HG03378 (cell line): Measurements from ENCODE around the gene ASTN2.

Experiments used
- ATAC-seq: cut with Tn5 transposase; IDR thresholded peaks from one replicate; pipeline ENCODE4 v1.9.1; 2021; ENCODE audit warnings: mild to moderate bottlenecking, moderate library complexity; ENCODE audit not compliant: unreplicated experiment

The ASTN2 gene

GRCh38 chr9:116980582-116981120 is 434.2 kb downstream of the ASTN2 start:
- no peak for ATAC-seq

GRCh38 chr9:116979456-116979855 is 435.4 kb downstream of the ASTN2 start:
- ATAC-seq, result no peak

- ATAC-seq, result no peak
These were observed 436.7 kb downstream of the ASTN2 start for GRCh38 chr9:116978155-116978554.

DNA sequence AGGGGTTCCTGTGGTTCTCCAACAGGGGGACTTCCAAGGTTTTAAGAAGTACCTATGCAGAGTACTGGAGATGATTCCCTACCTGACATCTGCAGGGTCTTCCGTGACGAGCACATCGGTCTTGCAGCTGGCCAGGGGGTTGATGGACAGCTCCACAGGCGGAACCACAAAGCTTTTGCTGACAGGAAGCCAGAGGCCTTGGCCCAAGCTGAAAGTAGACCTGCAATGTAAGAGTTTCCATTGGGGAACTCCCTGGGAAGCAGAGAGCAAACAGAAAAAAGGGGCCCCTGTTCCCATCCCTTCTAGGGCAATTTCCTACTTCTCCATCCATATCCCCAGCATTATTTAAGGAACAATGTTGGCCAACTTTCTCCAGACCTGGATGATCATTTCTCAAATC is 439.7 kb downstream of the ASTN2 start:
- ATAC-seq, result no peak

DNA sequence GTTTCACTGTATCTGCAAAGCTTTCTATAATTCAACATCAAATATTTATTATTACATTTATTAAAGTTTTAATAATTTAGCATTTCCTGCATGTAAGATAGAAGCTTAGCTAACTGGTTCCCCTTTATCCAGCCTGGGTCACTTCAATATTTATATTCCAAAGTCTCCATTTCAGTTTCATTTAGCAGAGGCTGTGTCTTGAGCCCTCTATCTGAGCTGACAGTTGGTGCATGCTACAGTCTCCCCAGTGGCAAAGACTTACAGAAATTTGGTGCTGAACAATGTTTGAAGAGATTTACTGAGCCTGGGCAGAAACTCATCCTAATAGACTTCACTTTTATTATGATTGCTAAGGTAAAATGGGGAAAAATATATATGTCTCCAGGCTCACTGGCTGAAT is 448.7 kb downstream of the ASTN2 start:
- no peak for ATAC-seq

- no peak for ATAC-seq
These were observed 450.6 kb downstream of the ASTN2 start for GRCh38 chr9:116964258-116964657.

DNA sequence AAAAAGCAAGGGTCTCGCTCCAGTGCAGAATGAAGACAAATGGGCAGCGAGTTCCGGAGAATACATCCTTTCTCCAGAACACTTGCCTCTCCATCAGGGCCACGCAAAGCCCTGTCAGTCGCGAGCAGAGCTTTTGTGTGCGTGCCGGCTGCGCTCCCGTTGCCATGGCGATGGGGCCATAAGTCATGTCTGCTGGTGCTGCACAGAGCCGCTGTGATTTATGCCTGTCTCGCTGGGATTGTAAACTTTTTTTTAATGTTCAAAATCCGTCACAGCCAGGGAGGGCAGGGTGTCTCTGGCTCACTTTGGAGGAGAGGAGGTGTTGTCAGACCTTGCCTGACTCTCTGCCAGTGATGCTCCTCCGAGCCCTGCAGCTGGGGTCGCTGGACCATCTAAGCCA is 455.0 kb downstream of the ASTN2 start:
- no peak for ATAC-seq

- no peak for ATAC-seq
These were observed 456.0 kb downstream of the ASTN2 start for GRCh38 chr9:116958881-116959280.

DNA sequence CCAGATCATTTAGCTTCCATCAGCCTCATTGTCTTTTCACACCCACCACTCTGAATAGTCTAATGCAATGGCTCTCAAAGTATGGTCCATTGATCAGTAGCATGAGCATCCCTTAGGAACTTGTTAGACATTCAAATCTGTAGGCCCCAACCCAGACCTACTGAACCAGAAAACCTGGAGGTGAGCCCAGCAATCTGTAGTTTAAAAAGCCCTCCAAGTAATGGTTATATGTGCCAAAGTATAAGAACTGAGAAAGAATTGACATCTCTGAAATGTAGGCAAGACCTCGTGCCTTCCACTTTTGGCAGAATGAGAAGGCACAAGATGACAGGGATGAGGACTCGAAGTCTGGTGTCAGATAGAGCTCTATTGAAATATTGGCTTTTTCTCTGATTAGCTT is 460.1 kb downstream of the ASTN2 start:
- no peak for ATAC-seq

GRCh38 chr9:116953271-116953670 is 461.6 kb downstream of the ASTN2 start:
- ATAC-seq, result no peak

GRCh38 chr9:116952436-116952810 is 462.4 kb downstream of the ASTN2 start:
- no peak for ATAC-seq

DNA sequence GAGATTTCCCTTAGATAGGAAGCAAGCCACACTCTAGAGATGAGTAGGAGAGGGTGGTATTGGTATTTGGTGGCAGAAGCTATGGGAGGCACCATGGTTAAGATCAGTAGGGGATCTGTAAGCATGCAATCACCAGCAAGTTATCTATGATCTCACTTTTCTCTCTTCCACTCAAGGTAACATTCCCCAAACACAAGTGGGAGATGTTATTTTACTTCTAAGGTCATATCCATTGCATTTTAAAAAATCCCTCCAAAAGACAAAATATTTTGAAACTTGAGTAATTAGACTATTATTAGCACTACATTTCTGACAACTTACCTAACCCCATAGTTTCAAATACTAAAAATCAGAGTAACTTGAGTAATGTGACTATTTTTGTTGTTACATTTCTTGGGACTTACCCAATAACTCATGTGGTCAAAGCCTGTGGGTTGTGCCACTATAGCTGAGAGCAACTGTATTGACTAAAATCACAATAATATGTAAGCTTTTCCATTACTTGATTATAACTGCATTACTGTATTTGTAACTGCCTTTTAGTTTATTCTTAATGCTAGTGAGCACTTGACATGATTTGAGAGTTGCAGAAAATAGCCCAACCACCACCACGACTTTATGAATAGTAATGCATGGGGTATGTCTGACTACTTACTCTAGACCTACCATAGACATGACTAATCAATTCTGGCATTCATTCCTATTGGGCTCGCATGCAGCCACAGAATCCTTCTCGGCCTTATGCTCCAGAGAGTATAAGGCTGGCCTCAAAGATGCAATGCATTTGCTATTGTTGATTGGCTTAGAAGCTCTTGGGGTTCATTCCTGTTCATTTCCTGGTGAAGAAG is 463.0 kb downstream of the ASTN2 start:
- peak; percentile 78 for ATAC-seq

DNA sequence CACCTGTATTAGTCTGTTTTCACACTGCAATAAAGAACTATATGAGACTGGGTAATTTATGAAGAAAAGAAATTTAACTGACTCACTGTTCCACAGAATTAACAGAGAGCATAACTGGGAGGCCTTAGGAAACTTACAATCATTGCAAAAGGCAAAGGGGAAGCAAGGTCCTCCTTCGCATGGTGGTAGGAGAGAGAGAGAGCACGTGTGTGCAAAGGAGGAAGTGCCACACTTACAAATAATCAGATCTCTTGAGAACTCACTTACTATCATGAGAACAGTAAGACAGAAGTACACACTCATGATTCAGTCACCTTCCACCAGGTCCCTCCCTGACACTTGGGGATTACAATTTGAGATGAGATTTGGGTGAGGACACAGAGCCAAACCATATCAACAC is 469.0 kb downstream of the ASTN2 start:
- no peak for ATAC-seq

GRCh38 chr9:116944714-116945534 is 469.9 kb downstream of the ASTN2 start:
- ATAC-seq, result no peak

- no peak for ATAC-seq
These were observed 470.9 kb downstream of the ASTN2 start for GRCh38 chr9:116943970-116944369.

GRCh38 chr9:116942593-116943061 is 472.2 kb downstream of the ASTN2 start:
- peak; percentile 62 for ATAC-seq

GRCh38 chr9:116941266-116941665 is 473.6 kb downstream of the ASTN2 start:
- no peak for ATAC-seq

DNA sequence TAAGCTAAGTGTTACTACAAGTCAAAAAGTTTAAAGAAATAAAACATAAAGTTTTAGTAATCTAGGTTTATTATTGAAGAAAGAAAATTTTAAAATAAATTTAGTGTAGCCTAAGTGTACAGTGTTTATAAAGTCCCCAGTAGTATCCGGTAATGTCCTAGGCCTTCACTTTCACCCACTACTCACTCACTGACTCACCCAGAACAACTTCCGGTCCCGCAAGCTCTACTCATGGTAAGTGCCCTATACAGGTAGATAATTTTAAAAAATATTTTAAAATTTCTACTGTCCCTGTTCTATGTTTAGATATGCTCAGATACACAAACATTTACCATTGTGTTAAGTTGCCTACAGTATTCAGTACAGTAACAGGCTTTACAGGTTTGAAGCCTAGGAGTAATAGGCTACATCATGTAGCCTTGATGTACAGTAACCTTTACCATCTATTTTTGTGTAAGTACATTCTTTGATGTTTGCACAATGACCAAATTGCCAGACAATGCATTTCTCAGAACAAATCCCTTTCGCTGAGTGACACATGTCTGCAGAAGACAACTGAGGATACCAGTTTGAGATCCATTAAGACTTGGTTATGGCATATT is 474.1 kb downstream of the ASTN2 start:
- no peak for ATAC-seq

DNA sequence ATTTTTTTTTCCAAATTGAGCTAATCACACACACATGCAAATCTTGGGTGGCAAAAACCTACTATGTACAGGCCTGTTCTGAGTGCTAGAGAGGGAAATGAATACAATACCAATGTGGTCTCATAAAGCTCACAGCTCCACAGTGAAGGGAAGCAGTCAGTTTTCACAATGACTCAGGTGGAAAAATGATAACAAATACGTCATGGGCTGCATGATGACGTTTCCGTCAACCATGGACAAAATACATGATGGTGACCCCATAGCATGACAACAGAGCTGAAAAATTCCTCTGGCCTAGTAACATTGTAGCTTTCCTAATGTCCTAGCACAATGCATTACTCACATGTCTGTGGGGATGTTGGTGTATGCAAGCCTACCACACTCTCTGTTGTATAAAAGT is 475.2 kb downstream of the ASTN2 start:
- peak; percentile 61 for ATAC-seq

GRCh38 chr9:116939161-116939560 is 475.7 kb downstream of the ASTN2 start:
- ATAC-seq, result no peak

GRCh38 chr9:116937361-116937760 is 477.5 kb downstream of the ASTN2 start:
- no peak for ATAC-seq
